Camera-type eye (tissue), 1 donor: ENCODE results near the gene TCEAL8. TPM values are rescaled to one million over a fixed set of nuclear protein-coding genes. Genes with fewer than 3 reads are reported as not detected.

Experiments used
- total RNA-seq: library from RNA; depleted of rRNA; stranded (reverse); fragments of >200 nt; gene quantifications from one replicate; pipeline ENCODE4 v1.2.3, GENCODE V29; 2014

The TCEAL8 gene
- 98.9 TPM for total RNA-seq

DNA sequence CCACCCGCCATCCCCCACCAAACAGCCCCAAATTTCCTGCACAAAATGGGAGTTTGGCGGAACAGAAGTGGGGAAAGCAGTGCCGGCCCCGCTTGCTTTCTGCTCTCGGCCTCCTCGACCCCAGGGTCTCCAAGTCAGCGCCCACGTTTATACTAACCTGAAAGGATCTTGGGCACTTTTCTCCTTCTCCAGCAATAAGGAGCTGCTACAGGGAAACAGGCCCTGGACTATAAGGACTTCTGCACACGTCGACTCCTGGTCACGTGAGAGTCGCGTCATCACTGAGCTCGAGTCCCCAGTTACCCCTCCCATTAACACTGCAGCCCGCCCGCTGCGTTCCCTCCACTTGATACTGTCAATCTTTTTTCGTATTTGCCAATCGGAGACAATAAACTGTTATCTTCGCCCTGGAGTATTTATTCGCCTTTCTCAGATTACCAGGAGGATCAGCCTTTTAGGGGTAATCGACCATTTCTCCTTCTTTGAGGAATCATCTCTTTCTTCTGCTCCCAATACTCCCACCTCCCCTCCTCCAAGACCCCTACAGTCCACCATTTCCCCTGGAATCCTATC is at the start of gene TCEAL8:
Gene TCEAL8, minus strand, starts transcription at position 235 of the 573 bp plus-strand sequence. CDS start 1,176 bp downstream, outside the sequence.

GRCh38 chrX:103276581-103277002 is 21.6 kb upstream of the TCEAL8 start, which contains the start of gene TCEAL5:
TCEAL5 (minus strand) TSS chrX:103276750; CDS start chrX:103274563, 2,187 bp downstream.

GRCh38 chrX:103214870-103215424 is 40.0 kb downstream of the TCEAL8 start, which contains the start of gene BEX4:
BEX4 (plus strand) TSS chrX:103215108; CDS start chrX:103216154, 1,046 bp downstream.

Other genes starting within 250 kb of the TCEAL8 start
- gene BEX1, start 191.0 kb downstream of the TCEAL8 start, total RNA-seq: 94.6 TPM
- gene NXF3, start 162.0 kb downstream of the TCEAL8 start, total RNA-seq: not detected
- 67.1 TPM for gene BEX4, start 40.0 kb downstream of the TCEAL8 start, total RNA-seq
- 8.1 TPM for gene TCEAL5, start 21.6 kb upstream of the TCEAL8 start, total RNA-seq
- 48.4 TPM for gene BEX2, start 55.8 kb upstream of the TCEAL8 start, total RNA-seq
- gene TCEAL7, start 75.1 kb upstream of the TCEAL8 start, total RNA-seq: 71.6 TPM
- gene TCEAL9, start 101.4 kb upstream of the TCEAL8 start, total RNA-seq: 84.4 TPM
- gene BEX3, start 121.4 kb upstream of the TCEAL8 start, total RNA-seq: 190 TPM